DOHH2 (cell line): Measurements from ENCODE around the gene BEST2.
"Not testable (repeated sequence)": the region's sequence is repeated elsewhere in the genome, so short reads cannot be mapped to it uniquely, and the experiment has no call there.

ENCODE experiments used
- H3F3A ChIP-seq: fragments of 200-600 bp; sonication (generic), shearing (Covaris generic); 2 replicates; pipeline ENCODE4 v1.6.0; 2016; ENCODE audit warnings: antibody characterized with exemption, mild to moderate bottlenecking; ENCODE audit not compliant: control insufficient read depth, insufficient read depth
- H3K27ac ChIP-seq: fragments of 200-600 bp; sonication (generic); 2 replicates; pipeline ENCODE4 v1.5.1; 2014; ENCODE audit warnings: low read depth, mild to moderate bottlenecking, low read length, moderate library complexity
- H3K27me3 ChIP-seq: fragments of 200-600 bp; sonication (generic); 2 replicates; pipeline ENCODE4 v1.6.1; 2014; ENCODE audit warnings: mild to moderate bottlenecking, low read length, mixed read lengths; ENCODE audit not compliant: control insufficient read depth
- H3K36me3 ChIP-seq: fragments of 200-600 bp; sonication (generic); 2 replicates; pipeline ENCODE4 v1.6.1; 2014; ENCODE audit warnings: mild to moderate bottlenecking, low read length, moderate library complexity, mixed read lengths; ENCODE audit not compliant: control insufficient read depth
- H3K4me1 ChIP-seq: fragments of 200-600 bp; sonication (generic); 2 replicates; pipeline ENCODE4 v1.6.1; 2014; ENCODE audit warnings: mild to moderate bottlenecking, low read length, mixed read lengths; ENCODE audit not compliant: control insufficient read depth
- H3K4me2 ChIP-seq: fragments of 200-600 bp; sonication (generic); 2 replicates; pipeline ENCODE4 v1.6.0; 2014; ENCODE audit warnings: mild to moderate bottlenecking, low read length, moderate library complexity
- H3K4me3 ChIP-seq: fragments of 200-600 bp; sonication (generic); 2 replicates; pipeline ENCODE4 v1.5.1; 2014; ENCODE audit warnings: mild to moderate bottlenecking, low read length, mixed read lengths
- H3K79me2 ChIP-seq: fragments of 200-600 bp; sonication (generic); 2 replicates; pipeline ENCODE4 v1.6.1; 2014; ENCODE audit warnings: mild to moderate bottlenecking, low read length, mixed read lengths; ENCODE audit not compliant: control insufficient read depth
- H3K9me2 ChIP-seq: fragments of 200-600 bp; sonication (generic); replicated peaks from 2 replicates; pipeline ENCODE4 v1.6.1; 2014; ENCODE audit warnings: mild to moderate bottlenecking, low read length, mixed read lengths; ENCODE audit not compliant: control insufficient read depth
- H3K9me3 ChIP-seq: fragments of 200-600 bp; sonication (generic); 2 replicates; pipeline ENCODE4 v1.6.1; 2014; ENCODE audit warnings: antibody characterized with exemption, low read length, mixed read lengths; ENCODE audit not compliant: control insufficient read depth, insufficient read depth
- H4K20me1 ChIP-seq: fragments of 200-600 bp; sonication (generic); 2 replicates; pipeline ENCODE4 v1.6.0; 2014; ENCODE audit warnings: low read depth, mild to moderate bottlenecking, antibody characterized with exemption, low read length, moderate library complexity; ENCODE audit not compliant: control insufficient read depth, insufficient read depth
- CTCF ChIP-seq: fragments of 200-600 bp; sonication (generic); IDR thresholded peaks from one replicate; pipeline ENCODE4 v1.5.1; 2014; ENCODE audit warnings: antibody characterized with exemption, mild to moderate bottlenecking, low read depth, low read length; ENCODE audit not compliant: poor library complexity, severe bottlenecking
- EZH2phosphoT487 ChIP-seq: fragments of 200-600 bp; sonication (generic); IDR thresholded peaks from 2 replicates; pipeline ENCODE4 v1.6.1; 2017; ENCODE audit warnings: borderline replicate concordance, mild to moderate bottlenecking, antibody characterized with exemption, low read length, moderate library complexity, mixed read lengths

BEST2 gene

GRCh38 chr19:12723641-12724426 lies 27.8 kb upstream of the BEST2 start, which contains the start of gene TNPO2:
Gene TNPO2, minus strand, starts transcription at chr19:12723932. Its CDS starts 2,955 bp downstream, at chr19:12720977.
- no peaks in the 10 kb centered on the region for H3K9me3 ChIP-seq
- H3K4me3 ChIP-seq: peak within 1 kb of the TSS; percentile 96
- peaks cover 6% of the 10 kb centered on the region; the same call in 1 of the 2 replicates for H4K20me1 ChIP-seq
- H3F3A ChIP-seq: peaks cover 17% of the 10 kb centered on the region
- TF ChIP-seq EZH2phosphoT487: no peak
- TF ChIP-seq CTCF: no peak
- peak within 1 kb of the TSS; percentile 78 for H3K27ac ChIP-seq
- peaks cover 51% of the 10 kb centered on the region for H3K4me1 ChIP-seq
- peaks cover 68% of the 10 kb centered on the region for H3K79me2 ChIP-seq
- peak within 1 kb of the TSS; percentile 83 for H3K4me2 ChIP-seq
- H3K27me3 ChIP-seq: no peaks in the 10 kb centered on the region
- no peaks in the 10 kb centered on the region for H3K9me2 ChIP-seq
- H3K36me3 ChIP-seq: peaks cover 58% of the 10 kb centered on the region

GRCh38 chr19:12725612-12726011 lies 26.0 kb upstream of the BEST2 start:
- not testable (repeated sequence) for H3K27ac ChIP-seq, H3K27me3 ChIP-seq, H3K4me2 ChIP-seq, H3K9me3 ChIP-seq, H3K4me3 ChIP-seq, H4K20me1 ChIP-seq, H3K9me2 ChIP-seq
- Histone ChIP-seq H3K36me3 (peaks cover 60% of the 10 kb centered on the region), H3K4me1 (peaks cover 62% of the 10 kb centered on the region), H3F3A (peaks cover 24% of the 10 kb centered on the region), H3K79me2 (peaks cover 68% of the 10 kb centered on the region)

- peak overlapping the region; percentile 43 for H3K4me2 ChIP-seq
Observed at GRCh38 chr19:12726988-12727316, 24.6 kb upstream of the BEST2 start.

More at GRCh38 chr19:12726988-12727316, 24.6 kb upstream of the BEST2 start:
- H3F3A ChIP-seq: peaks cover 24% of the 10 kb centered on the region
- H3K4me1 ChIP-seq: peaks cover 69% of the 10 kb centered on the region
- H3K9me2 ChIP-seq: no peaks in the 10 kb centered on the region
- no peaks in the 10 kb centered on the region for H3K9me3 ChIP-seq
- TF ChIP-seq EZH2phosphoT487: no peak
- TF ChIP-seq CTCF: no peak
- peak overlapping the region; percentile 17; the same call in 1 of the 2 replicates for H3K4me3 ChIP-seq
- peak overlapping the region; percentile 79 for H3K27ac ChIP-seq
- peaks cover 59% of the 10 kb centered on the region for H3K36me3 ChIP-seq
- H3K27me3 ChIP-seq: no peaks in the 10 kb centered on the region
- H3K79me2 ChIP-seq: peaks cover 68% of the 10 kb centered on the region
- H4K20me1 ChIP-seq: peaks cover 5% of the 10 kb centered on the region; the same call in 1 of the 2 replicates
